ENCODE measurements around the gene FCHSD2.
"Not testable (repeated sequence)": the region's sequence is repeated elsewhere in the genome, so short reads cannot be mapped to it uniquely, and the experiment has no call there.

DNA sequence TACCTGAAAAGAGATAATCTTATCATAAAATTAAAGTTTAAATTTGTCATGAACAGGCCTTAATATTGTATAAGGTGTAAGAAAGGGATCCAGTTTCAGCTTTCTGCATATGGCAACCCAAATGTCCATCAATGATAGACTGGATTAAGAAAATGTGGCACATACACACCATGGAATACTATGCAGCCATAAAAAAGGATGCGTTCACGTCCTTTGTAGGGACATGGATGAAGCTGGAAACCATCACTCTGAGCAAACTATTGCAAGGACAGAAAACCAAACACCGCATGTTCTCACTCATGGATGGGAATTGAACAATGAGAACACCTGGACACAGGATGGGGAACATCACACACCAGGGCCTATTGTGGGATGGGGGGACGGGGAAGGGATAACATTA, 18.2 kb downstream of the FCHSD2 start:
- TF ChIP-seq CTCF (optimal IDR thresholded peaks at IDR 0.05 in 1 of 3, IDR thresholded peaks at IDR 0.05 in 1 of 3, conservative IDR thresholded peaks at IDR 0.05 in 1 of 3; ENCODE audit: extremely low read depth in 1 of 3, insufficient read depth in 2 of 3, low read length in 3 of 3); EZH2 (IDR thresholded peaks at IDR 0.05; ENCODE audit: low read length): not testable (repeated sequence)
